OCI-M1 (cell line): Measurements from ENCODE around the gene DRG1.
"Not testable (repeated sequence)": the region's sequence is repeated elsewhere in the genome, so short reads cannot be mapped to it uniquely, and the experiment has no call there.

Source experiments
- DNase-seq: peaks from one replicate; lab custom pipeline; 2025; lab: John Stamatoyannopoulos, UW

DRG1 gene

DNA sequence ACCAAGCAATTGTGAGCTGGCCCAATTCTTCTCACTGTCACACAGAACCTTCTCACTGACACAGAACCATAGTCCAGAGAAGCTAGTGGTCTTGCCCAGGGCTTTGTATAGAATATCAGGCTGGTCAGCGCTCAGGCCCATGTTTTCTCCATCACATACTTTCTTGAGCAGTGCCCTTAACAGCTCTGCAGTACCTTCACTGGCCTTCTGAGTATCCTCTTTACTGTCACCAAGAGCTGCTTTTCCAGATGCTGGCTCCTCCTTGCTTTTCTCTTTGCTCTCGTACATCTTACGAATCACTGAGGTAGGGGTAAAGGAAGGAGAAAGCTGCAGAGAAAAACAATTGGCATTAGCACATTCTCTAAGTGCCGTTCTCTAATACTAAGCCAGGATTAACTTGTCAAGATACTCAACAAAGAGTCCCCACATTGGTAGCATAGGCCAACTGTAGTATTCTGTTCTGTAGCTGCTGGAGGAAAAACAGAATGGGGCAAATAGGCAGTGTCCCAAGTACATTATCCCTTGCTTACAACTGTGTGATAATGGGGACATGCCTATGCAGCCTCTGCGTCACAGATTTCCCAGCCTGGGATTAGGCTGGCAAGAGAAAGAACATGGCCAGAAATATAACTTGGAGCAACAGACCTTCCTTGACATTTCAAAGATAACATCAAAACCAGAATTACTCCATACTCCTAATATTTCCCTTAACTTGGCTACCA is 43.5 kb downstream of the DRG1 start:
- DNase-seq: no peak

DNA sequence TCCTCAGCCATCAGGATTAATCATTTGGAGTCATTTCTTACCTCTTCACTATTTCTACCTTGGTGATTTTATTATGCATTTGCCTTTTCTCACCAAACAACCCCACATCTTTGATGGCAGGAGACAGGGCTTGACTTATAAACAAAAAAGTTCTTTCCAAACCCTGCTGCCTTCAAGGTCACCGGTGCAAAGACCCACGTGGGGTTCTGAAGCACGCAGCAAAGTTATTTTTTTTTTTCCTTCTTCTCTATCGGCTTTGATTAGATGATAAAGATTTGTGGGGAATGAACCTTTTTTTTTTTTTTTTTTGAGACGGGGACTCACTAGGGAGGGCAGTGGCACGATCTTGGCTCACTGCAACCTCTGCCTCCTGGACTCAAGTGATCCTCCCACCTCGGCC is 44.1 kb downstream of the DRG1 start:
- no peak for DNase-seq

- no peak for DNase-seq
Observed at GRCh38 chr22:31445642-31446041, 46.2 kb downstream of the DRG1 start.

GRCh38 chr22:31446208-31446607 is 46.8 kb downstream of the DRG1 start:
- DNase-seq: no peak

DNA sequence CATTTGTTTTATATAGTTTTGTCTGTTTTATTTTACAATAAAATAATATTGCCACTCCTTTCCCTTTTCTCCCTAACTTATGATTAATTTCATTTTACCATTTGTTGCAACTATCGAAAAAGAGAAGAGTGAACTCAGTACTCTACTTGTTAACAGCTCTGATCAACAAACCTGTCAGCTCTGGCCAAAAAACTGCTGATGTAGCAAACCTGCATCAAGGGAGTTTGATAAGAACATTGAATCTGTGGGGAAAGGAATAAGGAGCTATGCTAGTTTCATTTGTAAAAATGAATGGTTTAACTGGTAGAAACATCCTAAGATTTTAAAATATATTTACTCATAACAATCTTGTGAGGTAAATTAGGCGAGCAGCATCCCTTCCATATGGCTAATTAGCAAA is 47.4 kb downstream of the DRG1 start:
- no peak for DNase-seq

- no peak for DNase-seq
Observed at GRCh38 chr22:31447337-31447736, 47.9 kb downstream of the DRG1 start.

DNA sequence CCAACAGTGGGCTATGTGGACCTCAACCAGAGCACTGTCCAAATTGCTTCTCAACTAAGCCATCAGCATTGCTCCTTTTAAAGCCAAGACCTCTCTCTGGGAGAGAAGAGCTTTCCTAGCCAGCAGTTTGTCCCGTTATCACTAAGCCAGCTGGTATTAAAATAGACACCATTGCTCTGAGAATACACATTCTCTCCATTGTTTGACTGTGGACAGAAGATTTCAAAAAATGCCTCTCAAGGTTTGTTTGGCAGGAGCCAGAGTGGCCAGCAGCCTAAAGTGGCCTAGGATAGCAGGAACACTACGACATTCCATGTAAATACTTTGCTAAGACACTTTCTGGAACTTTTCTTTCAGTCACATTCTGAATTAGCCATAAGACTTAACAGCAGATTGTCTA is 49.0 kb downstream of the DRG1 start:
- no peak for DNase-seq

DNA sequence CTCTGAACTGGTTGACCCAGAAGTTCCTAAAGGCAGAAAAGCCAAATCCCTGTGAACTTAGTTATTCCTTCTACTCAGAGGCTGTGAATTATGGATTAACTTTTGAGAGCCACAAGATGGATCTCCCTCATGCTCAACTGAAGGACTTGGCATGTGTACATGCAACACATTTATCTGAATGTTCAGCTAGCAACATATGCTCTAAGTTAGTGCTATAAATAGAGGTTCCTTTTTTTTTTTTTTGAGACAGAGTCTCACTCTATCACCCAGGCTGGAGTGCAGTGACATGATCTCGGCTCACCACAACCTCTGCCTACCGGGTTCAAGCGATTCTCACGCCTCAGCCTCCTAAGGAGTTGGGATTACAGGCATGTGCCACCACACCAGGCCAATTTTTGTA is 50.1 kb downstream of the DRG1 start:
- peak; percentile 73 for DNase-seq

GRCh38 chr22:31451709-31452571 is 52.5 kb downstream of the DRG1 start:
- peak; percentile 55 for DNase-seq

DNA sequence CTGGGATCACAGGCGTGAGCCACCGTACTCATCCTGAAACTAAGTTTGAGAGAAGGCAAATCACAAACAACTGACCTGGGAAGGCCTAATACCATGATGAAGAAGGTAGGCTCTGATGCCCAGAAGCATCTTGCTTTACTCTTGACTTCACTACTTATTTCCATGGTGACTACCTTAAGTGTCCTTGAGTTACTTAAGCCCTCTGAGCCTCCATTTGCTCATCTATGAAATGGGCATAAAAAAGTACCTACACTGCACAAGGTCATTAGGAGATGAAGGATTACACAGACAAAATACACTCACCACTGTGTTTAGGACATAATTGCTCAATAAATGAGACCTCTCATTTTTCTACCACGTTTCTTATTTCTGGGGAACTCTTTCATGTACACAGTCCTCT is 62.3 kb downstream of the DRG1 start:
- DNase-seq: no peak

- no peak for DNase-seq
Observed at GRCh38 chr22:31465307-31465706, 65.9 kb downstream of the DRG1 start.

DNA sequence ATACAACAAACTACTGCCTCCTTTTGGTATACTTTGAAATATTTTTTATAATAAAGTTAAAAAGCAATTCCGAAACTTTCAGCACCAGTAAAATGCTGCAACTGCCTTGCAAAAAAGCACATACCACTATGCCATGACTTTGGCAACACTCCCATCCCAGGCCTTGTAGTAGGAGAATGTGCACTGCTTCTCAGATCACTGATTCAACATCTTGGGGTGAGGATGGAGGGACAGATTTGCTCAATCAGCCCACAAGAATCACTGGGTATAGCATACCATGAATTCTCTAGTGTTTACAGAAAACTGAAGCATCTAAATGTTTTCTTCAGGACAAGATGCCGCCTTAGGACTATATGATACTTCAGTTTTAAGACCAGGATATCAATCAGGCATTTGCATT is 75.3 kb downstream of the DRG1 start:
- no peak for DNase-seq

- DNase-seq: no peak
Observed at GRCh38 chr22:31475800-31476199, 76.4 kb downstream of the DRG1 start.

DNA sequence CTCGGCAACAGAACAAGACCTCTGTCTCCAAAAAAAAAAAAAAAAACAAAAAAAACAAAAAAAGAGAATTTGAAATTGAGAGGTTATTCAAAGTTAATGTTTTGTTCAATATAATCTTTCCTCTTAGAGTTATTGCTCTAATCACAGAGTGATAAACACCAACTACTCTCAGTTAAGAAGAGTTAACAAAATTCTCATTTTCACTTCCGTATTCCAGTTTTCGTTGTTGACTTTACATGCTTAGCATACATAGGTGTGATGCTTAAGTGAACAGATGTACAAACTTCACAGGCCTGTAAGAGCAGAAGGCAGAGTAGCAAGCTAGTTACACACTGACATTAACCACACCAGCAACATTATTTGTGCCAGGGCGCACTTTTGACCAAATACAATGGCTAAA is 77.9 kb downstream of the DRG1 start:
- no peak for DNase-seq

DNA sequence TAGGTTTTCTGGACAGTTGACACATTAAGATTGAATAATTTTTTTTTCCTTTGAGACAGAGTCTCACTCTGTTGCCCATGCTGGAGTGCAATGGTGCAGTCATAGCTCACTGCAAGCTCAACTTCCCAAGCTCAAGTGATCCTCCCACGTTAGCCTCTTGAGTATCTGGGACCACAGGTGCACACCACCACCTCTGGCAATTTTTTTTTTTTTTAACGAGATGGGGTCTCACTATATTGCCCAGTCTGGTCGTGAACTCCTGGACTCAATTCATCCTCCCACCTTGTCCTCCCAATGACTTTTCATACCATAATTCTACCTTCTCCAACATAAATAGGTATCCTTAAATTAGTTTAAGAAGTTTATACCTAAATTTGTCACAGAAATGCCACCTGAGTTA is 81.7 kb downstream of the DRG1 start:
- DNase-seq: no peak

GRCh38 chr22:31482470-31482869 is 83.1 kb downstream of the DRG1 start:
- not testable (repeated sequence) for DNase-seq
